Measurements from ENCODE around the gene ASF1A. TPM values are rescaled to one million over a fixed set of nuclear protein-coding genes. Genes with fewer than 3 reads are reported as not detected.
A peak's percentile ranks its signal among the peaks of the same experiment; 100 is the strongest.
"Not testable (repeated sequence)": the region's sequence is repeated elsewhere in the genome, so short reads cannot be mapped to it uniquely, and the experiment has no call there.

ASF1A gene
- total RNA-seq, 1 experiment from 2014 or later: 17.2 TPM

DNA sequence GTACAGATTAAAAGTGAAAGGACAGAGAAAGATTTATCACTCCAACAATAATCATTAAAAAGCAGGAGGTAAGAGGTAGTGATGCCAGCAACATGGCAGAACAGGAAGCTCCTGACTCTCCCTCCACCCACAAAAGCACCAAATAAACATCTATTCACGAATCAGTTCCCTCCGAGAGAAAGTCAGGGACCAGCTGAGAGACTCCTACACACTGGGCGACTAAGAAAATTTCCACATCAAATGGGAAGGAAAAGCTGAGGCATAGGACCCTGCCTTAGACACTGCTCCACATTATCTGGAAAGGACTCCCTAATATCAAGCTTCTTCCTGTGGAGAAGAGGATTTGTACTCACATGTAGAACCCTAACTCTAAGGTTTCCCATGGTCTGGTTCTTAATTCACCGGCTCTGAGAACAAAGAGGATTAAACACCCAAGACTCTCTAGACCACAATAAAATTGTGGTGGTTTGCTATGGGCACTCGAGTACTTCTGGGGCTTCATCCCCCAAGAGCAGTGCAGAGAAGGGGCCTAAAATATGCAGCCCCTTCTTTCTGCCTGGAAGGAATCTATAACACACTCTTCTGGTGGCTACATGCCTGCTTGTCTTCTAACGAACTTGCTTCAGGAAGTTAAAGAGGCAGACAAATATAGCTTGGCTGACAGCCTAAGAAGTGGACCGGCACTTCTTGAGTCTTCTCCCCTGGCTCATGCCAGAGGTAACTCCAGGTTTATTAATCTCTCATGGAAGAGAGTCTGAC lies 29.4 kb upstream of the ASF1A start:
- CTCF ChIA-PET: interaction anchor here (0.5 to 0.6 kb wide), 2 partner anchors 84 to 555 kb away, joined by 3 read pairs; no protein-coding TSS in a partner anchor
- Mint-ChIP-seq H3K4me1 (ENCODE audit: low read depth, unreplicated experiment) (peaks cover 14% of the 10 kb centered on the region), H3K9me3 (ENCODE audit: low read depth, unreplicated experiment) (no peaks in the 10 kb centered on the region), H3K27ac (ENCODE audit: unreplicated experiment) (no peak overlapping the region), H3K36me3 (ENCODE audit: insufficient read depth, unreplicated experiment) (no peaks in the 10 kb centered on the region), H3K27me3 (ENCODE audit: unreplicated experiment) (no peaks in the 10 kb centered on the region), H3K4me3 (ENCODE audit: low read depth, unreplicated experiment) (no peak overlapping the region)
- intact Hi-C loops (cut with micrococcal nuclease; ENCODE audit: unreplicated experiment): no loop called here
- TF ChIP-seq CTCF (IDR thresholded peaks at IDR 0.05; ENCODE audit: unreplicated experiment): no peak
- BruUV-seq (replicated peaks): no TSS peak
- DNase-seq: no peak

DNA sequence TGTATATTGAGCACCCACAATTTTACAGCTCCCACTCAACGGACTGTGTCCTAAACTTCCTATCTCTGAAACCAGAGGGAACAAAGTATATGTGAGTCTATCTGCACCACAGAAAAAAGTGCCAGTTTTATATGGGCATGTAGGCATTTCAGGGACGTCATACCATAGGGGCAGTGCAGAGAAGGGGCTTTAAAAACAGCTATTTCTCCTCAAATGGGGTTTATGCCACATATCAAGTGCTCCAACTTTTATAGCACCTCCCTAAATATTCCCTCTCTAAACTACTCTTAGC lies 28.9 kb upstream of the ASF1A start:
- CTCF ChIA-PET: interaction anchor here (0.6 kb wide), 1 partner anchor 84 kb away, joined by 3 read pairs; no protein-coding TSS in a partner anchor
- Mint-ChIP-seq H3K27ac (ENCODE audit: unreplicated experiment) (no peak overlapping the region), H3K4me1 (ENCODE audit: low read depth, unreplicated experiment) (peaks cover 14% of the 10 kb centered on the region), H3K9me3 (ENCODE audit: low read depth, unreplicated experiment) (no peaks in the 10 kb centered on the region), H3K36me3 (ENCODE audit: insufficient read depth, unreplicated experiment) (no peaks in the 10 kb centered on the region), H3K27me3 (ENCODE audit: unreplicated experiment) (no peaks in the 10 kb centered on the region), H3K4me3 (ENCODE audit: low read depth, unreplicated experiment) (no peak overlapping the region)
- no TSS peak for BruUV-seq (replicated peaks)
- intact Hi-C loops (cut with micrococcal nuclease; ENCODE audit: unreplicated experiment): no loop called here
- DNase-seq: no peak
- TF ChIP-seq CTCF (IDR thresholded peaks at IDR 0.05; ENCODE audit: unreplicated experiment): no peak

DNA sequence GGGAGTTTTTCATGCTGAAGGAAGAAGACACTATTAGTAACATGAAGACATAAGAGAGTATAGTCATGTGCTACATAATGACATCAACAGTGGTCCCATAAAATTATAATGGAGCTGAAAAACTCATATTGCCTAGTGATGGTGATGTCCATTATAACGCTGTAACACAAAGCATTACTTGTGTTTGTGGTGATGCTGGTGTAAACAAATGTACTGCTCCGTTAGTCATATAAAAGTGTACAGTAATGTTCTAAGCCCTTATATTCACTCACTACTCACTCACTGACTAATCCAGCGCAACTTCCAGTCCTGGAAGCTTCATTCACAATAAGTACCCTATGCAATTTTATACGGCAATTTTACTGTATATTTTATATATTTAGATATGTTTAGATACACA lies 26.8 kb upstream of the ASF1A start:
- Mint-ChIP-seq H3K9me3 (ENCODE audit: low read depth, unreplicated experiment) (no peaks in the 10 kb centered on the region), H3K27ac (ENCODE audit: unreplicated experiment) (no peak overlapping the region), H3K4me1 (ENCODE audit: low read depth, unreplicated experiment) (peaks cover 19% of the 10 kb centered on the region), H3K36me3 (ENCODE audit: insufficient read depth, unreplicated experiment) (no peaks in the 10 kb centered on the region), H3K27me3 (ENCODE audit: unreplicated experiment) (no peaks in the 10 kb centered on the region), H3K4me3 (ENCODE audit: low read depth, unreplicated experiment) (no peak overlapping the region)
- no TSS peak for BruUV-seq (replicated peaks)
- DNase-seq: no peak
- CTCF ChIA-PET: no interaction called here
- no peak for TF ChIP-seq CTCF (IDR thresholded peaks at IDR 0.05; ENCODE audit: unreplicated experiment)
- intact Hi-C loops (cut with micrococcal nuclease; ENCODE audit: unreplicated experiment): no loop called here

DNA sequence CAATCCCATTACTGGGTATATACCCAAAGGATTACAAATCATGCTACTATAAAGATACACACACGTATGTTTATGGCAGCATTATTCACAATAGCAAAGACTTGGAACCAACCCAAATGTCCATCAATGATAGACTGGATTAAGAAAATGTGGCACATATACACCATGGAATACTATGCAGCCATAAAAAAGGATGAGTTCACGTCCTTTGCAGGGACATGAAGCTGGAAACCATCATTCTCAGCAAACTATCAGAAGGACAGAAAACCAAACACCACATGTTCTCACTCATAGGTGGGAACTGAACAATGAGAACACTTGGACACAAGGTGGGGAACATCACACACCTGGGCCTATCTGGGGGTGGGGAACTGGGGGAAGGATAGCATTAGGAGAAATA lies 25.1 kb upstream of the ASF1A start:
- H3K27me3 Mint-ChIP-seq (ENCODE audit: unreplicated experiment); CTCF ChIA-PET; H3K36me3 Mint-ChIP-seq (ENCODE audit: insufficient read depth, unreplicated experiment); DNase-seq; BruUV-seq (replicated peaks); H3K4me3 Mint-ChIP-seq (ENCODE audit: low read depth, unreplicated experiment); intact Hi-C loops (cut with micrococcal nuclease; ENCODE audit: unreplicated experiment); H3K9me3 Mint-ChIP-seq (ENCODE audit: low read depth, unreplicated experiment): not testable (repeated sequence)
- peaks cover 19% of the 10 kb centered on the region for H3K4me1 Mint-ChIP-seq (ENCODE audit: low read depth, unreplicated experiment)
- peak overlapping the region; percentile 52 for H3K27ac Mint-ChIP-seq (ENCODE audit: unreplicated experiment)

- DNase-seq: no peak
- no peaks in the 10 kb centered on the region for H3K36me3 Mint-ChIP-seq (ENCODE audit: insufficient read depth, unreplicated experiment)
- H3K9me3 Mint-ChIP-seq (ENCODE audit: low read depth, unreplicated experiment): no peaks in the 10 kb centered on the region
- intact Hi-C loops (cut with micrococcal nuclease; ENCODE audit: unreplicated experiment): no loop called here
- BruUV-seq (replicated peaks): no TSS peak
- H3K27ac Mint-ChIP-seq (ENCODE audit: unreplicated experiment): peak overlapping the region; percentile 52
- CTCF ChIA-PET: no interaction called here
- no peaks in the 10 kb centered on the region for H3K27me3 Mint-ChIP-seq (ENCODE audit: unreplicated experiment)
- peaks cover 19% of the 10 kb centered on the region for H3K4me1 Mint-ChIP-seq (ENCODE audit: low read depth, unreplicated experiment)
- TF ChIP-seq CTCF (IDR thresholded peaks at IDR 0.05; ENCODE audit: unreplicated experiment): no peak
- H3K4me3 Mint-ChIP-seq (ENCODE audit: low read depth, unreplicated experiment): no peak overlapping the region
These were observed 24.6 kb upstream of the ASF1A start for GRCh38 chr6:118869350-118869749.
